GM20431 (cell line): ENCODE data around the gene IDUA.

Source experiments
- in situ Hi-C: fragments of 300-500 bp; cut with MseI, MboI; formaldehyde crosslinking; loops from one replicate; pipeline ENCODE4 v1.15.0; 2020; ENCODE audit warnings: low sequenced_read_pairs; ENCODE audit not compliant: unreplicated experiment

The IDUA gene

GRCh38 chr4:955931-956381 lies 30.9 kb upstream of the IDUA start:
- in situ Hi-C loops: no loop called here

GRCh38 chr4:956531-957230 lies 30.2 kb upstream of the IDUA start:
- in situ Hi-C loops: no loop called here

- in situ Hi-C loops: no loop called here
Observed at GRCh38 chr4:957231-957580, 29.6 kb upstream of the IDUA start.

GRCh38 chr4:957581-958313 lies 29.1 kb upstream of the IDUA start:
- in situ Hi-C loops: no loop called here

GRCh38 chr4:958314-958665 lies 28.6 kb upstream of the IDUA start:
- in situ Hi-C loops: no loop called here

GRCh38 chr4:958696-959337 lies 28.0 kb upstream of the IDUA start:
- in situ Hi-C loops: no loop called here

- in situ Hi-C loops: no loop called here
Observed at GRCh38 chr4:959338-960139, 27.3 kb upstream of the IDUA start.

GRCh38 chr4:960140-960635 lies 26.7 kb upstream of the IDUA start:
- in situ Hi-C loops: no loop called here

- in situ Hi-C loops: no loop called here
Observed at GRCh38 chr4:960636-961350, 26.1 kb upstream of the IDUA start.

GRCh38 chr4:961351-962230 lies 25.3 kb upstream of the IDUA start:
- in situ Hi-C loops: no loop called here

- in situ Hi-C loops: no loop called here
Observed at GRCh38 chr4:962231-963208, 24.3 kb upstream of the IDUA start.

GRCh38 chr4:963276-964225 lies 23.3 kb upstream of the IDUA start:
- in situ Hi-C loops: no loop called here

GRCh38 chr4:964346-965025 lies 22.4 kb upstream of the IDUA start:
- in situ Hi-C loops: no loop called here

- in situ Hi-C loops: no loop called here
Observed at GRCh38 chr4:965048-965765, 21.6 kb upstream of the IDUA start.

GRCh38 chr4:965766-966134 lies 21.1 kb upstream of the IDUA start:
- in situ Hi-C loops: no loop called here
